Left forelimb (tissue), 1 donor: ENCODE results near the gene F8A2.
"Not testable (repeated sequence)": the region's sequence is repeated elsewhere in the genome, so short reads cannot be mapped to it uniquely, and the experiment has no call there.

Experiments used
- DNase-seq: peaks from one replicate; pipeline ENCODE4 v3.0.0-alpha.2; 2018; ENCODE audit warnings: low spot score

Gene F8A2

DNA sequence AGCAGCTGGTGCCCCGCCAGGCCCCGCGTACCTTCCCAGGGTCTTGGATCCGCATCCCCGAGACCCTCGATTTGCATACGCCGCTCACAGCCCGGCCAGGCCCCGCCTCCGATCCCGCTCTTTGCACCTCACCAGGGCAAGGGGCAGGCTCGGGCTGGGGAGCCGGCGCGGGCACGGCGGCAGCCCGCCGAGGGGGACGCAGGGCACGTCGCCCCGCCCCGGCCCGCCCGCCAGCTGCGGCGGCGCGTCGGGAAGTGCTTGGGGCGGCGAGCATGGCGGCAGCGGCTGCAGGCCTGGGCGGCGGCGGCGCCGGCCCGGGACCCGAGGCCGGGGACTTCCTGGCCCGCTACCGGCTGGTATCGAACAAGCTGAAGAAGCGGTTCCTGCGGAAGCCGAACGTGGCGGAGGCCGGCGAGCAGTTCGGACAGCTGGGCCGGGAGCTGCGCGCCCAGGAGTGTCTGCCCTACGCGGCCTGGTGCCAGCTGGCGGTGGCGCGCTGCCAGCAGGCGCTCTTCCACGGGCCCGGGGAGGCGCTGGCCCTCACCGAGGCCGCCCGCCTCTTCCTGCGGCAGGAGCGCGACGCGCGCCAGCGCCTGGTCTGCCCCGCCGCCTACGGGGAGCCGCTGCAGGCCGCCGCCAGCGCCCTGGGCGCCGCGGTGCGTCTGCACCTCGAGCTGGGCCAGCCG lies at the start of gene F8A2:
F8A2 (plus strand) TSS at position 253 of the 686 bp plus-strand sequence; CDS start at position 273, 20 bp downstream.
- DNase-seq: not testable (repeated sequence)

DNA sequence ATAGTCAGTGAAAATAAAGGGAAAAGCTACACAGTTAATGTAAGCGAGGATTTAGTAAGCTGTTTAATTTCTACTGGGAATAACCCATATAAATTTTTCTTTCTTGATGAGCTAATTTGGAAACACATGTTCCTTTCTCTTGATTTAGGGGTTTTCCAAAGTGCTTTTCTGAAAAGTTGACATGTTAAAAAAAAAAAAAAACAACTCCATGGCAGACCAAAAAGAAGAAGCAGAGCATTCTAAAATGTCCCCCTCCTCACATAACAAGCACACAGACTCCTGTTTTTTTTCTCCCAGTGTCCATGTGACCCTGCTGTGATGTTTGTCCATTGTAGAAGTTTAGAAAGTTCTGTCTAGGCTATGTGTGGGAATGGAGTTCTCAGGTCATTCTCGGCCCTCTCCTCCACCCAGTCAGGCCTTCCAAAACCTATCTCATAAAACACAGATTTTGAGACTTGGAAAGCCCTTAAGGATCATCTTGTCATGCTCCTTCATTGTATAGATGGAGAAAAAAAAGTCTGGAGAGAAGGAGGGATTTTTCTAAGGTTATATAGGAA lies 48.3 kb upstream of the F8A2 start:
- no peak for DNase-seq

DNA sequence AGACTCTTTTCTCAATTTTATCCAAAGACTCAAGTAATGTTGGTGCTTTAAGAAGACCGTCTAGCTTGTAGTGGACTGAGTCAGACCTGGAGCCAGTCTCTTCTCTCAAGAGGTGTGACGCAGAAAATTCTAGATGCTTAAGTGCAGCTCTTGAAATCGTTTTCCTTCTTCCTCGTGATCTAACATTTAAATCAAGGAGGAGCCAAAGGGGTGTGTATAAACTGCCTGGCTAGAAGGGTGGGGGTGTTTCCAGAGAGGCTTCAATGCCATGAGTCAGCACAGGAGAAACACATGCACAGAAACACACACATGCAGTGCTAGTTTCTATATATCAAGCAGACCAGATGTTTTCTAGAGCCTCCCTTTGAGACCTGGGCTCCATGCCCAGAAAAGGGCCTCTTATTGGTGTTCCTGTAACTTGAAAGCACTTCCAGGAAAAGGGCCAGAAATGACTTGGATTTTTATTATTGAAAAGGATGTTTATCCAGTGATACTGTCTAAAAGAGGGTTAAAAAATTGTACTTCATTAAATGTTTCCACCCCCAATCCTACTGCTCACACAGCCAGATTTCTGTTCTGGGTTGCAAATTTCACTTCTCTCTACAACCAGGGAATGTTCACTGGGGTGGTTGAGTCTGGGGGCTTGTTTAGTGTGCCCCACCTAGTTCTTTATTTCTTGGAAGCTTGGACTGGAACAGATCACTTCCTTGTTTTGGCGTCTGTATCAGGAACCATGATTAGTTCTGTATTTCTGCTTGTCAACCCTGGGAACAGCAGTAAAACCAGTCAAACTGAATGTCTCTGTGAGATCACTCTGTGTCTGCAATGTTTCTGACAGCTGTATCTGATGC lies 47.2 kb upstream of the F8A2 start, which contains the start of gene CLIC2:
CLIC2 (minus strand) TSS at position 129 of the 851 bp plus-strand sequence. CDS start 187 bp downstream, outside the sequence.
- peak; percentile 72 for DNase-seq

DNA sequence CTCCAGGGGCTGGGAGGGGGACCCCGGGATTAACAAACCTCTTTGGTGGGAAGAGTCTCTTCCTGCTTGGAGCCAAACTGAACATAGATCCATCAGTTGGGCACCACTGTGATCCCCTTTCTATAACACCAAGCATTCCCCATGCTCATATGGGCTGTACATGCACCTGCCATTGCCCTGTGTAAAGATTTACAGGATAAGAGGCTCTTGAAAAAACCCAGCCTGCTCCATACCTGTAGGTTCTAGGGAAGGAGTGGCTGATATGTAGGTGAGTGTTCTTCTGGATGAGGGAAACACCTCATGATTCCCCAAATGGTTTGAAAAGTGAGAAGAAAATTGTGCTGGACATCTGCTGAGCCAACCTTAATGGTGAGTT lies 46.6 kb upstream of the F8A2 start:
- DNase-seq: not testable (repeated sequence)

DNA sequence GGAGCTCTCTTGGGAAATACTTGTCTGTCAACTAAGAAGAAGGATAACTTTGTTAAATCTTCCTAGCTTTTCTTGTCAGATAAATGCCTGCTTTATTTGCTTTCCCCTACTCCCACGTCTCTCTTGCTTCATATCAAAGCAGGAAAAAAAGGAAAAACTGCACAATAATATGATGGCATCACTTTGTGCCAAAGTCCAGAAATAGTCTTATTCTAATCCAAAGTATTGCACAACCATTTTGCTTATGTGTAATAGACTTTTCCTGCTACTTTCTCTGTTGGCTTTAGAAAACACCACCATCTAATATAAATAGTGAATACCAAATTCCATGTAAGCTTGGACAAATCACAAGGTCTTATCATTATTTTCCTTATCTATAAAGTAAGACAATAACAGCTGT lies 36.2 kb upstream of the F8A2 start:
- not testable (repeated sequence) for DNase-seq

DNA sequence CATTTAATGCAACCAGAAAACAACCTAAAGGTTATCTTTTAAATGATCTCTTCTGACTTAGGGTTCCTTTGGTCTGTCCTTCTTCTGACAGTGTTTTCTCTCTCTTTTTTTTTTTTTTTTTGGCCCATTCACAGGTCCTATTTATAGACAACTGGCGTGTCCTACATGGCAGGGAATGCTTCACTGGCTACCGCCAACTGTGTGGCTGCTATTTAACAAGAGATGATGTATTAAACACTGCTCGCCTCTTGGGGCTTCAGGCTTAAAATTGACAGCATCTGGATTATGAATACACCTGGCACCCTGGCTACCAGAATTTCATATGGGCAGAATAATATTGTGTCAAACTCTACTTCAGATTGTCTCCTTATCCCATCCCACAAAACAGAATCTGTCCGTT lies 32.4 kb upstream of the F8A2 start:
- not testable (repeated sequence) for DNase-seq

DNA sequence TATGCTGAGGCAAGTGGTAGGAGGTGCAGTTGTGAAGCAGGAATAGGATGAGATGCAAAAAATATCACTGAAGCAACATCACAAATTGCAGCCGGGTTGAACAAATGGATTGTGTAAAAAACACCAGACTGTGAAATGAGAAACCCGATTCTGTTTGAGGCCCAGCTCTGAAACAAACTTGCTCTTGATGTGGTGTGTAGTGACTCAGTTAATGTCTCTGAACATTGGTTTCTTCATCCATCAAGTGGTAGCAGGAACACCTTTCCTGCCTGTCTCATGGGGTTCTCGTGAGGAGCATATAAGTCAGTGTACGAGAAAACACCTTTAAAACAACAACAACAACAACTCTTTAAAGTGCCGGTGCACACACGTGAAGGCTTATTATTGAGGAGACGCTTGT lies 18.2 kb upstream of the F8A2 start:
- not testable (repeated sequence) for DNase-seq

DNA sequence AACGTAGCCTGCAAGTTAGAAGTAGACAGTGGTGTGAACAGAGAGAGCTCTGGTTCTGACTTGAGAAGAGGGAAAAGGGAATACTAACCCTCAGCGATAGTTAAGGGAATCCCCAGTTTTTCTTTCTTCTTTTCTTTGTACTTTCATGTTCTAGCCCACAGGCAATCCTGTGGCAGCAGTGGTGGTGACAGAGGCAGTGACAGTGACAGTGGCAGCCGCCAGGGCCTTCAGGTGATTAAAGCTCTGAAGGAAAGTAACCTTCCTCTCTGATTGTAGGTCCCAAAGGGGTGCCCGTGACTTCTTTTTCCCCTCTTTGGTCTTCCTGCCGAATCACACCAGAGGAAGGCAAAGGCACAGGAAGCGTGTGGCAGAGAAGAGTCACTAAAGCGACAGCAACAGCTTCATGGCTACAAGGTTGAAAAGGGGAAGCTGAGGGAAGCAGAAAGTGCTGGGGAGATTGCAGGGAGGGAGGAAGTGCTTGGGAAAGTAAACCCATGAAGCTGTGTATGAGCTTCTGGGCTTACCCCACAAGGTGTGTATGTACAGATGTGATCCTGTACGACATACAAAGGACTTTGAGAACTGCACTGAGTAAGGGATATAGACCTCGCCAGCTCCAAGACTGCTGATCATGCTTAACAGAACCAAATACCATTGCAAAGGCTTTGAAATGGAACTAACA lies 8.0 kb upstream of the F8A2 start:
- DNase-seq: not testable (repeated sequence)

DNA sequence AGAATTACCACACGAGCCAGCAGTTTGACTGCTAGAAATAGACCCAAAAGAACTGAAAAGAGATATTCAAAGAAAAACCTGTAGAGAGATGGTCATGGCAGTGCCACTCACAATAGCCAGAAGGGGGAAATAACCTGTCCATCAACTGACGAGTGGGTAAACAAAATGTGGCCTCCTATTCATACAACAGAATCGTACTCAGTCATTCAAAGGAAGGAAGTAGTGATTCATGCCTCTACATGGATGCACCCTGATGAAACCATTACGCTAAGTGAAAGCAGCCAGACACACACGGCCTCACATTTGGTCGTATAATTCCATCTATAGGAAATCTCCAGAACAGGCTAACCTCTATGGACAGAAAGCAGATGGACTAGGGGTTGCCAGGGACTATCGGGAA lies 2.1 kb upstream of the F8A2 start:
- DNase-seq: not testable (repeated sequence)

DNA sequence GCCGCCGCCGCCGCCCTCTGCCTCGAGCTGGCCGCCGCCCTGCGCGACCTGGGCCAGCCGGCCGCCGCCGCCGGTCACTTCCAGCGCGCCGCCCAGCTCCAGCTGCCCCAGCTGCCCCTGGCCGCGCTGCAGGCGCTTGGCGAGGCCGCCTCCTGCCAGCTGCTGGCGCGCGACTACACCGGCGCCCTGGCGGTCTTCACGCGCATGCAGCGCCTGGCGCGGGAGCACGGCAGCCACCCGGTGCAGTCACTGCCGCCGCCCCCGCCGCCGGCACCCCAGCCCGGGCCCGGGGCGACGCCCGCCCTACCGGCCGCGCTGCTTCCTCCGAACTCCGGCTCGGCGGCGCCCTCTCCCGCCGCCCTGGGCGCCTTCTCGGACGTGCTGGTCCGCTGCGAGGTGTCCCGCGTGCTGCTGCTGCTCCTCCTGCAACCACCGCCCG lies 653 bp downstream of the F8A2 start:
- DNase-seq: not testable (repeated sequence)

DNA sequence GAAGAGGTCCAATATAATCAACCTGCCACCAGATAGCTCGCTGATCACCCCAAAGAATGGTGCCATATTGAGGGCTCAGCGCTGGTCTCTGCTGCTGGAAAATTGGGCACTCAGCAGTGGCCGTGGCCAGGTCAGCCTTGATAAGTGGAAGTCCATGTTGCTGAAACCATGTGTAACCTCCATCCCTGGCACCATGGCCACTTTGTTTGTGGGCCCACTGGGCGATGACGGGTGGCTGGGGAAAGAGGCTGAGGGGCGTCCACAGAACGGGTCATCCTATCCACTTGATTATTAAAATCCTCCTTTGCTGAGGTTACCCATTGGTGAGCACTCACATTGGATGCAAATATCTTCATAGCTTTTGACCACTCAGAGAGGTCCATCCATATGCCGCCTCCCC lies 7.7 kb downstream of the F8A2 start:
- DNase-seq: no peak

DNA sequence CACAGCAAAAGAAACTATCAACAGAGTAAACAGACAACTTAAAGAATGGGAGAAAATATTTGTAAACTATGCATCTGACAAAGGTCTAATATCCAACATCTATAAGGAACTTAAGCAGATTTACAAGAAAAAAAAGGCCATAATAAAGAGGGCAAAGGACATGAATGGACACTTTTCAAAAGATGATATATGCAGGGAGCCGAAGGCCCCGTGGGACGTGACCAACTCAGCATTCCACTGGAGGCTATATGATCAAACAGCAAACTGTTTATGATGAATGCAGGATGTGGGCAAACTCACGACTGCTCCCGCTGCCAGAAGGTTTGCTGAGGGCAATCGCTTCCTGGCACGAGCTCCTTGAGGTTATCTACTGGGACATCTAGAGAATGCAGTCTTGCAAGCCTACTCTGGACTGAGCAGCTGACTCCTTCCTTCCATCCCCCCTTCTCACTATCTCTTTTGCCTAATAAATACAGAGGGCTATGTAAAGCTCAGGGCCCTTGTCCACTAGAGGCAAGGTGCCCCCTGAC lies 12.9 kb downstream of the F8A2 start:
- not testable (repeated sequence) for DNase-seq

DNA sequence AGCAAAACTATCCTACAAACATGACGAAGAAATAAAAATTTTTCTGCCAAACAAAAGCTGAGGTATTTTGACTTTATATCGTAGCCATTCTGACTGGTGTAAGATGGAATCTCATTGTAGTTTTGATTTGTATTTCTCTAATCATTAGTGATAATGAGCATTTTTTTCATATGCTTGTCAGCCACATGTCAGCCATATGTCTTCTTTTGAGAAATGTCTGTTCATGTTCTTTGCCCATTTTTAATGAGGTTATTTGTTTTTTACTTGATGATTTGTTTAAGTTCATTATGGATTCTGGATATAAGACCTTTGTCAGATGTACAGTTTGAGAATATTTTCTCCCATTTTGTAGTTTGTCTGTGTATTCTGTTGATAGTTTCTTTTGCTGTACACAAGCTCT lies 24.5 kb downstream of the F8A2 start:
- no peak for DNase-seq

DNA sequence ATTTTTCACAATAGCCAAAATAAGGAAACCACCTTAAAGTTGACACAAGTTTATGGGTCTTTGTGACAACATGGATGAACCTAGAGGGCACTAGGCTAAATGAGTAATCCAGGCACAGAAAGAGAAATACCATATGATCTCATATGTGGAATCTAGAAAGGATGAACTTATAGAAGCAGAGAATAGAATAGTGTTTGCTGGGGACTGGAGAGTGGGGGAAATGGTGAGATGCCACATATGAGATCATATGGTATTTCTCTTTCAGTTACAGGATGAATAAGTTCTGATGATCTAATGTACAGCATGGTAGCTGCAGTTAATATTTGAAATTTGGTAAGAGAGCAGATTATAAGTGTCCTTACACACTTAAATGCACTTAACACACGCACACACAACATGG lies 35.9 kb downstream of the F8A2 start:
- DNase-seq: no peak
